DND-41 (cell line): Measurements from ENCODE around the gene FHOD3.

Source experiments
- CTCF ChIP-seq: IDR thresholded peaks from 2 replicates; pipeline ENCODE4 v1.5.1; 2012; ENCODE audit warnings: borderline replicate concordance, low read length, moderate library complexity, mild to moderate bottlenecking; ENCODE audit not compliant: poor library complexity, severe bottlenecking; ENCODE audit errors: extremely low read depth
- EZH2 ChIP-seq: IDR thresholded peaks from 3 replicates; pipeline ENCODE4 v1.6.1; 2012; ENCODE audit warnings: borderline replicate concordance, low read depth, mild to moderate bottlenecking, moderate library complexity, low read length, inconsistent platforms; ENCODE audit not compliant: severe bottlenecking

GRCh38 chr18:36365836-36366775 lies 68.6 kb downstream of the FHOD3 start:
- TF ChIP-seq EZH2 (no peak), CTCF (no peak)
